HG02840 (cell line): ENCODE data around the gene OPRM1.
"Not testable (repeated sequence)": the region's sequence is repeated elsewhere in the genome, so short reads cannot be mapped to it uniquely, and the experiment has no call there.

Source experiments
- ATAC-seq: cut with Tn5 transposase; IDR thresholded peaks from one replicate; pipeline ENCODE4 v1.9.1; 2021; ENCODE audit warnings: mild to moderate bottlenecking, moderate library complexity, moderate number of reproducible peaks; ENCODE audit not compliant: unreplicated experiment, low FRiP score

OPRM1 gene

GRCh38 chr6:154138793-154139192 is 99.8 kb downstream of the OPRM1 start:
- ATAC-seq, result no peak

DNA sequence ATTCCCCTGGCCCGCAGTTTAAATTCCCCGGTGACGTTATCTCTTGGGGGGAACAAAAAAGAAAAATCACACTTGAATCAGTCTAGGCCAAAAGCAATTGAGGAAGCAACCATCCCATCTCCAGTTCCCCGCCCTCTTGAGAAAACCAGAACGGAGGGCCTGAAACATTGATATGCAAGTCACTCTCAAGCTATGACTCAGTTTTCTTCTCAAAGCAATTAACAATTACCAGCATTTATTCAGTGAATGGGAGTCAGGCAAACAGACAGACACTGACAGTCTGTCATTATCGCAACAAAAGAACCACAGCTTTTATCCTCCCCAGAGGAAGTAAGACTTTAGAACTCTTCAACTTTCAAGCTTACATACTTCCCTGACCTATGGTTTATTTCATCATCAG is 100.9 kb downstream of the OPRM1 start:
- no peak for ATAC-seq

DNA sequence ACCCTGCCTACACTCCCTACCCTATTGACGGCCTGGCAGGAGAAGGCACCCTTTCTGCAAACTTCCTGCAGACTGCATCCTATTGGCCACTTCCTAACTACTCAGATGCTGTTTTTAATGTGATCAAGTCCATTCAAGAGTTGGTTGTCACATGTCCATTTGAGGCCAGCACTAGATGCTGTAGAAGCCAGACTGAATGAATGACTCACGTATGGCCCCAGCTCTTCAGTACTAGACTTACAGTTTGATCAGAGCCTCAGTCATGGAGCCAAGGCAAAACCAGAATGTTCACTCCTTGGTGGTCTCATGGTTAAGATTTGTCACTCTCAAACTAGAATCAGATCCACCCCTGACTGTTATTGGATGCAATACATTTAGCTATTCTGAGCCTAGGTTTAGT is 101.7 kb downstream of the OPRM1 start:
- ATAC-seq, result no peak

GRCh38 chr6:154143753-154144152 is 104.7 kb downstream of the OPRM1 start:
- ATAC-seq, result no peak

- no peak for ATAC-seq
Measured at GRCh38 chr6:154154389-154154967, 115.4 kb downstream of the OPRM1 start.

GRCh38 chr6:154156135-154156896 is 117.3 kb downstream of the OPRM1 start:
- ATAC-seq, result peak; percentile 78

- ATAC-seq, result peak; percentile 48
Measured at GRCh38 chr6:154157082-154157481, 118.0 kb downstream of the OPRM1 start.

DNA sequence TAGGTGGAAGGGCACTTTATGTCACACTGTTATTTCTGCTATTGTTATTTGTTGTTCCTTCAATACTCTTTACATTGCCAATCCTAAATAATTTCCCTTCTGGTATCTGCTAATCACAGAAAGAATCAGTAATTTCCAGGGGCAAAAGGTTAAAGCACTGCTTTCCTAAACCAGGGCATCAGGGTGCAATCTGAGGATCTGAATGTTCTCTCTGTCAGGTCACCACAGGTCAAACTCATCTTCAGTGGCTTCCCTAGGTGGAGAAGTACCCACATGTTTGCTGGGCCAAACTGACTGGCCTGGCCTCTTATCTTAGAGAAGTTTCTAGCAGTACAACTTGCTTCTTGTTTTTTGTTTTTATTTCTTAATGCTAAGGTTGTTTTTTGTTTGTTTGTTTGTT is 118.7 kb downstream of the OPRM1 start:
- ATAC-seq, result no peak

DNA sequence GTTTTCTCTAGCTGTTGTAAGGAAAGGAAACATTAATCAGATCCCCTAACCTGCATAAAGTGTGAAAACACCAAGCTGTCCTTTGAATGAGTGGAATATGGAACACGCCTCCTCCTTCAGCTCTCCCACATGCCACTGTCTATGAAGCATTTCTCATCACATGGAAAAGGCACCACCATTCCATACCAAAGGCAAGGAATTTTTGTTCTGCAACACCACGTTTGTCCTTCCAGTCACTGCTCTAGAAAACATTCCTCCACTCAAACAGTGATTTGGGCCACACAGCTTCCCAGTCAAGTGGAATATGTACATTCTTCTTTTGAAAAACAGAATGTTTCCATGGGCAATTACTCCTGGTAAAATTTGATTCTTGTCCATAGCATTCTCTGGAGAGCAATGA is 120.1 kb downstream of the OPRM1 start:
- no peak for ATAC-seq

GRCh38 chr6:154161689-154162088 is 122.6 kb downstream of the OPRM1 start:
- ATAC-seq, result peak; percentile 59

DNA sequence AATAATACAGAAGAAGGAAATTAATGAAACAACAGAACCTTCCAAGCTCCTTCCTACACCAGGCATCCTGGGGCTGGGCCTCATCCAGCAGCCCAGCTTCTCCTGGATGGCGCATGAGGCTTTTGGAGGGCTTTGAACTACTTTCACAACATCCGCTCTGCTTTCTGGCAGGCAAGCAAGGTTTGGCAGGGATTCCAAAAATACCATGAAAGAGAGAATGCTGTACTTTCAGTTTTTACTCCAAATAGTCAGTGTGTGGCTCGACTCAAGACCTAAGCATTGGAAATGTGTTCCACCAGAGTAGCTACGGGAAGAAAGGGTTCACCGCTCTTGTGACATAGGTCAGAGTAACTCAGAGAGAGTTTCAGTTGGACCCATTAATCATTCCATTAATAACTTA is 125.4 kb downstream of the OPRM1 start:
- no peak for ATAC-seq

DNA sequence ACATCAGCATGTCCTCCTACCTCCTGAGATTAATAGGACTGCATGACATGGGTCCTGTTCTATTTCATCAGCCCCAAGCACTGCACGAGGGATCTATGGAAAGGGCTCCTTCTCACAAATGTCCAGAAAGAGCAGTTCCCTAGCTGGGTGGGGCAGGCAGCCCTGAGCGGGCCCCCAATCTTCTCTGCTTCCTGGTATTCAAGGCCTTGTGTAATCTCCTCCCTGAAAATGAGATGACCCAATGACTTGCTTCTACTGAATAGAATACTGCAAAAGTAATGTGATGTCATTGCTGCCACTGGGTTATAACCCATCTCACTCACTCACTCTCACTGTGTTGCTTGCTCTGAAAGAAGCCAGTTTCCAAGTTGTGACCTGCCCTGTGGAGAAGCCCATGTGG is 126.4 kb downstream of the OPRM1 start:
- ATAC-seq, result no peak

- no peak for ATAC-seq
Measured at GRCh38 chr6:154166140-154166539, 127.1 kb downstream of the OPRM1 start.

DNA sequence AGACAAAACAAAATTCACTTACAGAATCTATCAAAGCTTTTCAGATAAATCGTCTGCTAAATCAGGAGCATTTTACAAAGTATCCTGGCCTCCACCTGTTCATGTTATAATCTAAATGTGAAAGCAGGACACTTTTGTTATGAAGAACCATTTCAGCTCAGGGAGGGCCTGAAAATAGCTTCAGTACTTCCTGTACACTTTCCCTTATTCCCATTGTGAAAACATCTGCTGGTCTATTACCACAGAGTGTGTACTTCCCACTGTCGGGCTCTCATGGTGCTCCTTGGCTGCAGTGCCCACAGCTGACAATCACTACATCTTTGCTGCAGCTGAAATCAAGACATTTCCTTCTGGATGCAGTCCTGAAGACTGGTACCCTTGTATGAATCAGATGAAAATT is 128.1 kb downstream of the OPRM1 start:
- no peak for ATAC-seq

- ATAC-seq, result no peak
Measured at GRCh38 chr6:154169193-154169847, 130.3 kb downstream of the OPRM1 start.

GRCh38 chr6:154170106-154170505 is 131.1 kb downstream of the OPRM1 start:
- ATAC-seq, result no peak

DNA sequence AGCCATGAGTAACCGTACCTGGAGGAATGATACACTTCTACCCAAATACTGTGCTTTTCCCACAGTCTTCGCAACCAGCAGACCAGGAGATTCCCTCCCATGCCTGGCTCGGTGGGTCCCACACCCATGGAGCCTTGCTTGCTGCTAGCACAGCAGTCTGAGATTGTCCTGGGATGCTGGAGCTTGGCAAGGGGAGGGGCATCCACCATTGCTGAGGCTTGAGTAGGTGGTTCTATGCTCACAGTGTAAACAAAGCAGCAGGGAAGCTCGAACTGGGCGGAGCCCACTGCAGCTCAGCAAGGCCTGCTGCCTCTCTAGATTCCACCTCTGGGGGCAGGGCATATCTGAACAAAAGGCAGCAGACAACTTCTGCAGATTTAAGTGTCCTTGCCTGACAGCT is 133.4 kb downstream of the OPRM1 start:
- ATAC-seq, result not testable (repeated sequence)

GRCh38 chr6:154179434-154179833 is 140.4 kb downstream of the OPRM1 start:
- ATAC-seq, result no peak

- ATAC-seq, result no peak
Measured at GRCh38 chr6:154187203-154187602, 148.2 kb downstream of the OPRM1 start.

- ATAC-seq, result no peak
Measured at GRCh38 chr6:154187714-154188113, 148.7 kb downstream of the OPRM1 start.

DNA sequence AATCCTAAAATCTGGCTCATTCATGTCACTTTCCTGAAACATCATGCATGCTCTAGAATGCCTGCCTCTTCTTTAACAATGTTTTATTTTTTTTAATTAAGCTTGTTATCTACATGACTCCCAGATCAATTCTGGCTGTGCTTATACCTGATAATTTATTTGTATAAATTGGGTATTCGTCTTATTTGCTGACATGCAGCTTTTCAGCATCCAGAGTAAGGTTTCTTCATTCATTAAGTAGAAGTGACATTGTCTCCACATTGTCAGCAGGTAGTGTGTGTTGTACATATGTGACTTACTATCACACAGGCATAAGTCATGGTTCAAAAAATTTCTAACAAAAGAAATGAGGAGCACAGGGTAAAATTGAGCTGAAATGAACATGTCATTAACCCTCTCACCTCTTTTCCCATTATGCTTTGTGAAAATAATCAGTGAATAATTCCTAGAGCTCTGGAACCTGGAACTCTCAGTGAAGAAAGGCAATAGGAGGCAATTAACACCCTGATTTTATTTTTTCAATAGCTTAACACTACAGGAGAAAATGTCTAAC is 157.4 kb downstream of the OPRM1 start:
- ATAC-seq, result no peak
